SK-N-SH treated with all-trans-retinoic acid at 6 μM for 48 hours (cell line): Measurements from ENCODE around the gene PLCH2.

Source experiments
- ARNTL ChIP-seq: fragments of 450-650 bp; formaldehyde crosslinking; IDR thresholded peaks from 2 replicates; pipeline ENCODE4 v1.5.0; 2020; ENCODE audit warnings: low read depth, mild to moderate bottlenecking, moderate library complexity, borderline replicate concordance
- GLIS3 ChIP-seq: fragments of 250-450 bp; sonication (Bioruptor Pico); IDR thresholded peaks from 2 replicates; pipeline ENCODE4 v1.5.0; 2020; ENCODE audit warnings: mild to moderate bottlenecking, moderate library complexity
- ZFP3 ChIP-seq: fragments of 250-450 bp; sonication (Bioruptor Pico); IDR thresholded peaks from 2 replicates; pipeline ENCODE4 v1.5.0; 2020; ENCODE audit warnings: mild to moderate bottlenecking, moderate library complexity
- TF ChIP-seq, protein P1 (sequence below): fragments of 250-450 bp; sonication (Bioruptor Pico); IDR thresholded peaks from 2 replicates; pipeline ENCODE4 v1.5.0; 2020; ENCODE audit warnings: mild to moderate bottlenecking, moderate library complexity
- TF ChIP-seq, protein P2 (sequence below): fragments of 250-450 bp; sonication (Bioruptor Pico); IDR thresholded peaks from 2 replicates; pipeline ENCODE4 v1.5.1; 2021; ENCODE audit warnings: mild to moderate bottlenecking, moderate library complexity

DNA sequence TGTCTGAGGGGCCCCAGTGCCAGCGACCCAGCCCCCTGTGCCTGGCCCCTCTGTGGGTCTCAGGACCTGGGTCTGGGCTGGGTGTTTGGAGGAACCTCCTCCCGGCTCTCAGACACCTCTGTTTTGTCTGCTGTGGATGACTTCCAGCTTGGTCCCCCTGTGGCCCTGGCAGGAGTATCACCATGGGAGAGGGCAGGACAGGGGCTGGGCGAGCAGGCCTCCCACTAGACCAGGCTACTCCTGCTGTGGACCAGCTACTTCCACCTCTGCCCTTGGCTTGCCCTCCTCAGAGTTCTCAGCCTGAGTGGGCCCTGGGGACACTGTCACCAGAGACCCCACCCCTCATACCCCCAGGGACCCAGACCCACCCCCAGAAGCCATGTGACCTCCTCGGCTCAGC, 21.8 kb downstream of the PLCH2 start:
- TF ChIP-seq ARNTL (CRISPR knock-in tag): no peak
- no peak for TF ChIP-seq GLIS3 (CRISPR knock-in tag)
- no peak for TF ChIP-seq ZFP3 (CRISPR knock-in tag)
- TF ChIP-seq, protein P1, sequence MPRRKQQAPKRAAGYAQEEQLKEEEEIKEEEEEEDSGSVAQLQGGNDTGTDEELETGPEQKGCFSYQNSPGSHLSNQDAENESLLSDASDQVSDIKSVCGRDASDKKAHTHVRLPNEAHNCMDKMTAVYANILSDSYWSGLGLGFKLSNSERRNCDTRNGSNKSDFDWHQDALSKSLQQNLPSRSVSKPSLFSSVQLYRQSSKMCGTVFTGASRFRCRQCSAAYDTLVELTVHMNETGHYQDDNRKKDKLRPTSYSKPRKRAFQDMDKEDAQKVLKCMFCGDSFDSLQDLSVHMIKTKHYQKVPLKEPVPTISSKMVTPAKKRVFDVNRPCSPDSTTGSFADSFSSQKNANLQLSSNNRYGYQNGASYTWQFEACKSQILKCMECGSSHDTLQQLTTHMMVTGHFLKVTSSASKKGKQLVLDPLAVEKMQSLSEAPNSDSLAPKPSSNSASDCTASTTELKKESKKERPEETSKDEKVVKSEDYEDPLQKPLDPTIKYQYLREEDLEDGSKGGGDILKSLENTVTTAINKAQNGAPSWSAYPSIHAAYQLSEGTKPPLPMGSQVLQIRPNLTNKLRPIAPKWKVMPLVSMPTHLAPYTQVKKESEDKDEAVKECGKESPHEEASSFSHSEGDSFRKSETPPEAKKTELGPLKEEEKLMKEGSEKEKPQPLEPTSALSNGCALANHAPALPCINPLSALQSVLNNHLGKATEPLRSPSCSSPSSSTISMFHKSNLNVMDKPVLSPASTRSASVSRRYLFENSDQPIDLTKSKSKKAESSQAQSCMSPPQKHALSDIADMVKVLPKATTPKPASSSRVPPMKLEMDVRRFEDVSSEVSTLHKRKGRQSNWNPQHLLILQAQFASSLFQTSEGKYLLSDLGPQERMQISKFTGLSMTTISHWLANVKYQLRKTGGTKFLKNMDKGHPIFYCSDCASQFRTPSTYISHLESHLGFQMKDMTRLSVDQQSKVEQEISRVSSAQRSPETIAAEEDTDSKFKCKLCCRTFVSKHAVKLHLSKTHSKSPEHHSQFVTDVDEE (CRISPR knock-in tag): no peak
- TF ChIP-seq, protein P2, sequence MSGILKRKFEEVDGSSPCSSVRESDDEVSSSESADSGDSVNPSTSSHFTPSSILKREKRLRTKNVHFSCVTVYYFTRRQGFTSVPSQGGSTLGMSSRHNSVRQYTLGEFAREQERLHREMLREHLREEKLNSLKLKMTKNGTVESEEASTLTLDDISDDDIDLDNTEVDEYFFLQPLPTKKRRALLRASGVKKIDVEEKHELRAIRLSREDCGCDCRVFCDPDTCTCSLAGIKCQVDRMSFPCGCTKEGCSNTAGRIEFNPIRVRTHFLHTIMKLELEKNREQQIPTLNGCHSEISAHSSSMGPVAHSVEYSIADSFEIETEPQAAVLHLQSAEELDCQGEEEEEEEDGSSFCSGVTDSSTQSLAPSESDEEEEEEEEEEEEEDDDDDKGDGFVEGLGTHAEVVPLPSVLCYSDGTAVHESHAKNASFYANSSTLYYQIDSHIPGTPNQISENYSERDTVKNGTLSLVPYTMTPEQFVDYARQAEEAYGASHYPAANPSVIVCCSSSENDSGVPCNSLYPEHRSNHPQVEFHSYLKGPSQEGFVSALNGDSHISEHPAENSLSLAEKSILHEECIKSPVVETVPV: no peak
